HepG2 (cell line): ENCODE measurements around the gene PGM3. TPM values are rescaled to one million over a fixed set of nuclear protein-coding genes. Genes with fewer than 3 reads are reported as not detected.

Experiments
- ATF7-NPFF ChIP-seq: sonication (generic); formaldehyde crosslinking; IDR thresholded peaks from 2 replicates; pipeline ENCODE4 v1.8.1; 2023; ENCODE audit warnings: mild to moderate bottlenecking, low read depth, missing genetic modification reagents, moderate library complexity
- BCL6 ChIP-seq: IDR thresholded peaks from 2 replicates; pipeline ENCODE4 v1.6.1; 2016; ENCODE audit warnings: missing genetic modification reagents, missing compliant biosample characterization
- CEBPG ChIP-seq: IDR thresholded peaks from 2 replicates; pipeline ENCODE4 v1.6.1; 2016
- LCORL ChIP-seq, 2 experiments: fragments of 450-650 bp in 1 of 2; sonication (generic) in 1 of 2; formaldehyde crosslinking in 1 of 2; IDR thresholded peaks; 2 replicates each; pipeline versions ENCODE4 v1.5.0 to v1.6.1; 2017 to 2020; ENCODE audit warnings: antibody characterized with exemption in 1 of 2, missing genetic modification reagents in 1 of 2
- RAD21 ChIP-seq: fragments of 450-650 bp; formaldehyde crosslinking; IDR thresholded peaks from 2 replicates; pipeline ENCODE4 v1.5.0; 2020; ENCODE audit warnings: mild to moderate bottlenecking
- SAP130 ChIP-seq: IDR thresholded peaks from 2 replicates; pipeline ENCODE4 v1.6.1; 2016; ENCODE audit warnings: low read depth
- SMAD9 ChIP-seq: sonication (generic); formaldehyde crosslinking; IDR thresholded peaks from 2 replicates; pipeline ENCODE4 v1.5.1; 2020; ENCODE audit warnings: mild to moderate bottlenecking, missing genetic modification reagents
- ZBTB21 ChIP-seq: sonication (generic); formaldehyde crosslinking; IDR thresholded peaks from 2 replicates; pipeline ENCODE4 v1.4.0; 2020; ENCODE audit warnings: missing genetic modification reagents
- ZBTB3 ChIP-seq: sonication (generic); formaldehyde crosslinking; IDR thresholded peaks from 2 replicates; pipeline ENCODE4 v1.4.0; 2020; ENCODE audit warnings: low read depth, mild to moderate bottlenecking, moderate library complexity, missing genetic modification reagents, borderline replicate concordance
- ZFX ChIP-seq: sonication (generic); formaldehyde crosslinking; IDR thresholded peaks from 2 replicates; pipeline ENCODE4 v1.4.0; 2020; ENCODE audit warnings: mild to moderate bottlenecking, low read depth, missing genetic modification reagents, moderate library complexity
- ZNF274 ChIP-seq: sonication (generic); formaldehyde crosslinking; IDR thresholded peaks from 2 replicates; pipeline ENCODE4 v1.5.1; 2020; ENCODE audit warnings: mild to moderate bottlenecking, missing genetic modification reagents
- ZNF329 ChIP-seq: sonication (generic); formaldehyde crosslinking; IDR thresholded peaks from 2 replicates; pipeline ENCODE4 v1.9.0; 2021; ENCODE audit warnings: low read depth, mild to moderate bottlenecking, missing genetic modification reagents
- ZNF564 ChIP-seq: sonication (generic); formaldehyde crosslinking; IDR thresholded peaks from 2 replicates; pipeline ENCODE4 v1.8.1; 2023; ENCODE audit warnings: mild to moderate bottlenecking, missing genetic modification reagents
- ZNF569 ChIP-seq: sonication (generic); formaldehyde crosslinking; IDR thresholded peaks from 2 replicates; pipeline ENCODE4 v1.5.0; 2020; ENCODE audit warnings: mild to moderate bottlenecking, missing genetic modification reagents, moderate library complexity, borderline replicate concordance
- ZNF703 ChIP-seq: sonication (generic); formaldehyde crosslinking; IDR thresholded peaks from 2 replicates; pipeline ENCODE4 v1.5.1; 2020; ENCODE audit warnings: missing genetic modification reagents, mild to moderate bottlenecking, moderate library complexity, borderline replicate concordance
- ZSCAN22 ChIP-seq: sonication (generic); formaldehyde crosslinking; IDR thresholded peaks from 2 replicates; pipeline ENCODE4 v1.4.0; 2020; ENCODE audit warnings: mild to moderate bottlenecking, missing genetic modification reagents
- polyA plus RNA-seq, 8 experiments: library from polyadenylated mRNA; depleted of rRNA in 3 of 8; stranded (reverse) in 7 of 8; unstranded in 1 of 8; fragments of >200 nt; fragmentation: Illumina TruSeq in 4 of 8; extraction: Trizol in 4 of 8; gene quantifications; 2 replicates each; pipeline versions ENCODE4 v1.2.1 to v1.2.3, GENCODE V29; 2011 to 2016; ENCODE audit warnings: low read depth in 4 of 8, missing spikeins in 1 of 8, mixed read lengths in 1 of 8; ENCODE audit not compliant: insufficient read depth in 1 of 8
- total RNA-seq, 5 experiments: library from RNA; depleted of rRNA; stranded (reverse); fragments of >200 nt; fragmentation: Illumina TruSeq; extraction: Trizol; gene quantifications; 2 replicates each; pipeline ENCODE4 v1.2.3, GENCODE V29; 2016; ENCODE audit warnings: low read depth in 1 of 5
- TF ChIP-seq, protein P1 (sequence below), 2 experiments: sonication (generic) in 1 of 2; formaldehyde crosslinking in 1 of 2; IDR thresholded peaks; 2 replicates each; pipeline versions ENCODE4 v1.6.1 to v1.9.0; 2014 to 2022; ENCODE audit warnings: antibody characterized with exemption in 1 of 2, borderline replicate concordance in 1 of 2, inconsistent platforms in 1 of 2, low read depth in 1 of 2, missing genetic modification reagents in 1 of 2
- TF ChIP-seq, protein P2 (sequence below): sonication (generic); formaldehyde crosslinking; IDR thresholded peaks from 2 replicates; pipeline ENCODE4 v1.8.0; 2022; ENCODE audit warnings: mild to moderate bottlenecking, missing genetic modification reagents, borderline replicate concordance
- TF ChIP-seq, protein P3 (sequence below): sonication (generic); formaldehyde crosslinking; IDR thresholded peaks from 2 replicates; pipeline ENCODE4 v1.4.0; 2020; ENCODE audit warnings: missing genetic modification reagents

PGM3 gene
- total and polyA plus RNA-seq, 2 of the 13 experiments (the other 11 are each of a cell fraction or from before 2014, with no cell fraction given) = 72.5 to 163 TPM

DNA sequence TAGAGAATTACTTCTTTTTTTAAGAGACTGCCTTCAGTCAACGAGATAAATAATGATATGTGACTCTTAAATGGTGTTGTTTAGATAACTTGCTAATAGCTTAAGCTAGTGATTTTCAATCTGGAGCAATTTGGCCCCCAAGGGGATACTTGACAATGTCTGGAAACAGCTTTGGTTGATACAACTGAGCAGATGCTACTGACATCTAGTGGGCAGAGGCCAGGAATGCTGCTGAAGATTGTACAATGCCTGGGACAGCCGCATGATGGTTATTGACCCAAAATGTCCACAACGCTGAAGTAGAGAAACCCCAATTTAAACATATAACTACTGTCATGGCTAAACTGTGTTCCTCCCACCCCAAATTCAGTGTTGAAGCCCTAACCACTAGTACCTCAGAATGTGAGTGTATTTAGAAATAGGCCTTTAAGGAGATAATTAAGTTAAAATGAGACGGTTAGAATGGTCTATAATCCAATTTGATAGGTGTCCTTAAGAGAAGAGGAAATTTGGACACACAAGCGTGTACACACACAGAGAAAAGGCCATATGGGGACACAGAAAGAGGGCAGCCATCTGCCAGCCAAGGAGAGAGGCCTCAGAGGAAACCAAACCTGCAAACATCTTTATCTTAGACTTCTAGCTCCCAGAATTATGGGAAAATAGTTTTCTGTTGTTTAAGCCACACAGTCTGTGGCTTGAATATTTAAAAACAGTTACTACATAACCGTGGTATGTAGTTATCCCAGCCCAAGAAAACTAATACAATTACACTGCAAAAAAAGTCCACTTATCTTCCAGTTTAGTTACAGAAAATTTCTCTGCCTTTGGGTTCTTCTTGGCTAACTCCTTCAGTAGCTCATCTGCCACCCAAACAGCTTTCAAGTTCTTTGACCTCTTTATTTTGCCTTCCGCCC is 22.3 kb upstream of the PGM3 start (continued):
- TF ChIP-seq, protein P1, sequence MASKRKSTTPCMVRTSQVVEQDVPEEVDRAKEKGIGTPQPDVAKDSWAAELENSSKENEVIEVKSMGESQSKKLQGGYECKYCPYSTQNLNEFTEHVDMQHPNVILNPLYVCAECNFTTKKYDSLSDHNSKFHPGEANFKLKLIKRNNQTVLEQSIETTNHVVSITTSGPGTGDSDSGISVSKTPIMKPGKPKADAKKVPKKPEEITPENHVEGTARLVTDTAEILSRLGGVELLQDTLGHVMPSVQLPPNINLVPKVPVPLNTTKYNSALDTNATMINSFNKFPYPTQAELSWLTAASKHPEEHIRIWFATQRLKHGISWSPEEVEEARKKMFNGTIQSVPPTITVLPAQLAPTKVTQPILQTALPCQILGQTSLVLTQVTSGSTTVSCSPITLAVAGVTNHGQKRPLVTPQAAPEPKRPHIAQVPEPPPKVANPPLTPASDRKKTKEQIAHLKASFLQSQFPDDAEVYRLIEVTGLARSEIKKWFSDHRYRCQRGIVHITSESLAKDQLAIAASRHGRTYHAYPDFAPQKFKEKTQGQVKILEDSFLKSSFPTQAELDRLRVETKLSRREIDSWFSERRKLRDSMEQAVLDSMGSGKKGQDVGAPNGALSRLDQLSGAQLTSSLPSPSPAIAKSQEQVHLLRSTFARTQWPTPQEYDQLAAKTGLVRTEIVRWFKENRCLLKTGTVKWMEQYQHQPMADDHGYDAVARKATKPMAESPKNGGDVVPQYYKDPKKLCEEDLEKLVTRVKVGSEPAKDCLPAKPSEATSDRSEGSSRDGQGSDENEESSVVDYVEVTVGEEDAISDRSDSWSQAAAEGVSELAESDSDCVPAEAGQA (IDR thresholded peaks at IDR 0.05; ENCODE audit: low read depth) = no peak
- TF ChIP-seq, protein P1 (CRISPR knock-in tag; IDR thresholded peaks at IDR 0.05; ENCODE audit: borderline replicate concordance) = no peak
- TF ChIP-seq ZNF329 (CRISPR knock-in tag) (no peak), SAP130 (peak; percentile 42), SMAD9 (CRISPR knock-in tag) (no peak), ZBTB3 (no peak), ZNF703 (no peak), ZSCAN22 (CRISPR knock-in tag) (no peak), BCL6 (no peak), ZNF274 (CRISPR knock-in tag) (no peak), LCORL (IDR thresholded peaks at IDR 0.05) (no peak), LCORL (CRISPR knock-in tag; IDR thresholded peaks at IDR 0.05) (peak; percentile 55; the same call in 1 of the 2 replicates), CEBPG (CRISPR knock-in tag) (0 out of 2 replicates have a peak, but pooled peaks have one; percentile 39), ATF7-NPFF (CRISPR knock-in tag) (no peak), ZFX (CRISPR knock-in tag) (no peak), ZBTB21 (CRISPR knock-in tag) (no peak), ZNF564 (CRISPR knock-in tag) (no peak), RAD21 (CRISPR knock-in tag) (peak; percentile 69; the same call in 1 of the 2 replicates), ZNF569 (CRISPR knock-in tag) (no peak)
- TF ChIP-seq, protein P2, sequence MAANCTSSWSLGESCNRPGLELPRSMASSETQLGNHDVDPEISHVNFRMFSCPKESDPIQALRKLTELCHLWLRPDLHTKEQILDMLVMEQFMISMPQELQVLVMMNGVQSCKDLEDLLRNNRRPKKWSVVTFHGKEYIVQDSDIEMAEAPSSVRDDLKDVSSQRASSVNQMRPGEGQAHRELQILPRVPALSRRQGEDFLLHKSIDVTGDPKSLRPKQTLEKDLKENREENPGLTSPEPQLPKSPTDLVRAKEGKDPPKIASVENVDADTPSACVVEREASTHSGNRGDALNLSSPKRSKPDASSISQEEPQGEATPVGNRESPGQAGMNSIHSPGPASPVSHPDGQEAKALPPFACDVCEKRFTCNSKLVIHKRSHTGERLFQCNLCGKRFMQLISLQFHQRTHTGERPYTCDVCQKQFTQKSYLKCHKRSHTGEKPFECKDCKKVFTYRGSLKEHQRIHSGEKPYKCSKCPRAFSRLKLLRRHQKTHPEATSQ = no peak
- TF ChIP-seq, protein P3, sequence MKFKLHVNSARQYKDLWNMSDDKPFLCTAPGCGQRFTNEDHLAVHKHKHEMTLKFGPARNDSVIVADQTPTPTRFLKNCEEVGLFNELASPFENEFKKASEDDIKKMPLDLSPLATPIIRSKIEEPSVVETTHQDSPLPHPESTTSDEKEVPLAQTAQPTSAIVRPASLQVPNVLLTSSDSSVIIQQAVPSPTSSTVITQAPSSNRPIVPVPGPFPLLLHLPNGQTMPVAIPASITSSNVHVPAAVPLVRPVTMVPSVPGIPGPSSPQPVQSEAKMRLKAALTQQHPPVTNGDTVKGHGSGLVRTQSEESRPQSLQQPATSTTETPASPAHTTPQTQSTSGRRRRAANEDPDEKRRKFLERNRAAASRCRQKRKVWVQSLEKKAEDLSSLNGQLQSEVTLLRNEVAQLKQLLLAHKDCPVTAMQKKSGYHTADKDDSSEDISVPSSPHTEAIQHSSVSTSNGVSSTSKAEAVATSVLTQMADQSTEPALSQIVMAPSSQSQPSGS (CRISPR knock-in tag) = no peak
